ENCODE data around the gene PHF12.

DNA sequence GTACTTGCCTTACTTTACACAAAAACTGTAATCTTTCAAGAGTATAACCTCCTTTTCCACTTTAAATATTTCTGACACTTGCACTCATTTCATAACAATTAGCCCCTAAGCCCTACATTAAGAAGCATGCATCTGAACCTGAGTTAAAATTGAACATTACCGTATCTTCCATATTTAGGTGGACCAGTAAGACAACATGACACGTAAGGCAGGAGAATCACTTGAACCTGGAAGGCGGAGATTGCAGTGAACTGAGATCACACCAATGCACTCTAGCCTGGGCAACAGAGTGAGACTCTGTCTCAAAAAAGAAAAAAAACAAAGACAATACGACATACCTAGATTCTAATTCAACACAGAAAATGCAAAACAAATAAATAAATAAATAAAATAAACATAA is 7.0 kb downstream of the PHF12 start:
- TF ChIP-seq, protein P1, sequence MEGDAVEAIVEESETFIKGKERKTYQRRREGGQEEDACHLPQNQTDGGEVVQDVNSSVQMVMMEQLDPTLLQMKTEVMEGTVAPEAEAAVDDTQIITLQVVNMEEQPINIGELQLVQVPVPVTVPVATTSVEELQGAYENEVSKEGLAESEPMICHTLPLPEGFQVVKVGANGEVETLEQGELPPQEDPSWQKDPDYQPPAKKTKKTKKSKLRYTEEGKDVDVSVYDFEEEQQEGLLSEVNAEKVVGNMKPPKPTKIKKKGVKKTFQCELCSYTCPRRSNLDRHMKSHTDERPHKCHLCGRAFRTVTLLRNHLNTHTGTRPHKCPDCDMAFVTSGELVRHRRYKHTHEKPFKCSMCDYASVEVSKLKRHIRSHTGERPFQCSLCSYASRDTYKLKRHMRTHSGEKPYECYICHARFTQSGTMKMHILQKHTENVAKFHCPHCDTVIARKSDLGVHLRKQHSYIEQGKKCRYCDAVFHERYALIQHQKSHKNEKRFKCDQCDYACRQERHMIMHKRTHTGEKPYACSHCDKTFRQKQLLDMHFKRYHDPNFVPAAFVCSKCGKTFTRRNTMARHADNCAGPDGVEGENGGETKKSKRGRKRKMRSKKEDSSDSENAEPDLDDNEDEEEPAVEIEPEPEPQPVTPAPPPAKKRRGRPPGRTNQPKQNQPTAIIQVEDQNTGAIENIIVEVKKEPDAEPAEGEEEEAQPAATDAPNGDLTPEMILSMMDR (IDR thresholded peaks at IDR 0.05; ENCODE audit: borderline replicate concordance, extremely low read depth, low read length, poor library complexity, severe bottlenecking): no peak
- no peak for TF ChIP-seq EZH2 (IDR thresholded peaks at IDR 0.05; ENCODE audit: borderline replicate concordance, low read depth, low read length, severe bottlenecking)

All from DND-41 (cell line).